Measurements from ENCODE around the gene TSPAN4.

TSPAN4 gene

GRCh38 chr11:886568-886967 lies 43.9 kb downstream of the TSPAN4 start:
- DNase-seq (ENCODE audit: low read depth, low spot score): no peak

GRCh38 chr11:887589-887988 lies 44.9 kb downstream of the TSPAN4 start:
- DNase-seq (ENCODE audit: low read depth, low spot score): no peak

- no peak for DNase-seq (ENCODE audit: low read depth, low spot score)
Observed at GRCh38 chr11:888310-889212, 45.9 kb downstream of the TSPAN4 start.

- DNase-seq (ENCODE audit: low read depth, low spot score): no peak
Observed at GRCh38 chr11:889257-889656, 46.6 kb downstream of the TSPAN4 start.

DNA sequence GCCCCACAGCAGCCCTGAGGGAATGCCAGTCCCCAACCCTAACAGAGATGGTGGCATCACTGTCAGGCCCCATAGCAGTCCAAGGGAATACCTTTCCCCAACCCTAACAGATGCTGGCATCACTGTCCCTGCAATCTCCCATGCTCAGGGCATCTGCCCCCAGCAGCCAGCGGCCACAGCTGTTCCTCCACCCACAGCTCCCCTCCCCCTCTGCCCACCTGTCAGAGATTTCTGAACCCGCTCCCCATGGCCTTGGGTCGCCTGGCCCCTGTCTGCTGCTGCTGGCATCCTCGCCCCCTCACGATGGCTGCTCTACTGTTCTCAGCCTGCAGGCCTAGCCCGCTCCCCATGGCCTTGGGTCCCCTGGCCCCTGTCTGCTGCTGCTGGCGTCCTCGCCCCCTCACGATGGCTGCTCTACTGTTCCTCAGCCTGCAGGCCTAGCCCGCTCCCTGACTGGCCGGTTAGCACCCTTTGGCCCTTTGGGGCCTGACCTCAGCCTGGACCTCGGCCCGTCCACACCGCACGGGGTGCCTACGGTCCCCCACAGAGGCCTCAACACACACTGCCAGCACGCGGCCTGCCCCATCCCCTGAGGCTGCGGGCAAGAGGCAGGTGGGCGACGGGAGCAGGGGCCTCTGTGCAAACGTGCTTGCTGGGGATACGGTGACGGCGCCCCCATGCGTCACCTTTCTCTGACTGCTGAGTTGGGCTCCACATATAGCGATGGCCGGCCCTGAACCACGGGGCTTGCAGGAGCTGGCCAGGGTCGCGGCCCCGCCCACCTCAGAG lies 47.2 kb downstream of the TSPAN4 start:
- no peak for DNase-seq (ENCODE audit: low read depth, low spot score)

GRCh38 chr11:890794-891540 lies 48.3 kb downstream of the TSPAN4 start:
- DNase-seq (ENCODE audit: low read depth, low spot score): no peak

- no peak for DNase-seq (ENCODE audit: low read depth, low spot score)
Observed at GRCh38 chr11:893008-893654, 50.5 kb downstream of the TSPAN4 start.

DNA sequence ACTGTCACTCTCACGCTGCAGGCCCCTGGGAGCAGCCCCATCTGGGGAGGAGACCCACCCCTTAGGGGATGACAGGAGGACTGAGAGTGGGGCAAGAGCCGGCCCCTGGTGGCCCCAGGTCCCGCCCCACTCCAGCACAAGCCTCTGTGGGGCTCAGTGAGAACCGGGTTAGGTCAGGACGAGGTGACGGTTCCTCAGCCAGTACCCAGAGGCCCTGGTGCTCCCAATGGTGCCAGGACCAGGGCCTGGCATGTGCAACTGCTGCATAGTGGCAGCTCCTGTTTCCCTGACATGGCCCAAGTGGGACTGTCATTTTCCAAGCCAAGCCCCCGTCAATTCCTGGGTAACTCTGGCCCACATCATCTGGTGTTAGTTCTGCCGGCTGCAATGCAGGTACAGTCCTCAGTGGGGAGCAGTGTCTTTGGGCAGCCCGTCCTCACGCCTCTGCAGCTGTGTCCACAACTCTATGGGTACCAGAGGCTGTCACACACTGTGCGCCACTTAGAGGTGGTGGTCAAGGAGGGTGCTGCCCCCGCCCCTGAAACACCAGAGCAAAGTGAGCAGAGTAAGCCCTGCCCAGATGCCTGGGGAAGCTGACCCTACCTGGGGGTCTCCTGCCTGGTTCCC lies 52.0 kb downstream of the TSPAN4 start:
- no peak for DNase-seq (ENCODE audit: low read depth, low spot score)

- DNase-seq (ENCODE audit: low read depth, low spot score): no peak
Observed at GRCh38 chr11:895331-896110, 52.9 kb downstream of the TSPAN4 start.

DNA sequence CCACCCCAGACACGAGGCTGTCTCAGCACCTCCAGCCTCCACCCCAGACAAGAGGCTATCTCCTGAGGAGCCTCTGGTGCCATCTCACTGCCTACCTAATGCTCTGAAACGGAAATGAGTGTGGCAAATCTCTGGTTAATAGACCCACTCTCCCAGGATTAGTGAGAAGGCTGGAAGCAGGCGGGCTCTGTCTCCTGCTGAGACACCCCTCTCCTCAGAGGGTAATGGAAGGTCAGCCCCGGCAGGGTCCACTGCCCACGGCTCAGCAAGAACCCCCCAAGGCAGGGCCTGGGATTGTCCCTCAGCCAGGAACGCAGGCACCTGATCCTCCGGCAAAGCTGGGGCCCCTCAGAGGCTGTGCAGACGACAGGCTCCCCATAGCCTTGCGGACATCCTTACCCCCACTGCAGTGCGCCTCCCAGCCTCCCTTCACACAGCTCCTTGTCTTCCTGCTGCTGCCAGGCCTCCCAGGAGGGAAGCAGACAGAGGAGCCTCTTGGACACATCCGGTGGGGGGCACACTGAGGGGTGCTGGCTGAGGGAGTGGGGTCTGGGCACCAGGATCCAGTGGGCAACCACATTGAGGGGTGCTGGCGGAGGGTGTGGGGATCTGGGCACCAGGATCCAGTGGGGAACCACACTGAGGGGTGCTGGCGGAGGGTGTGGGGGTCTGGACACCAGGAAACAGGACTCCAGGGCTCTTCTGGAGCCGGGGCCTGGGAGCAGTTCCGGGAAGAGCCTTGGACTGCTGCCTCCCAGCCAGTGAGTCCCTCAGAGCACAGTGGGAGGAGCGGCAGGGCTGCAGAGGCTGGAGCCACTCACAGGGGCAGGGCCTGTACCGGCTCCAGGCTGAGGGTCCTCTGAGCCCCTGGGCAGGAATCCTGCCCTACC lies 54.8 kb downstream of the TSPAN4 start:
- no peak for DNase-seq (ENCODE audit: low read depth, low spot score)

DNA sequence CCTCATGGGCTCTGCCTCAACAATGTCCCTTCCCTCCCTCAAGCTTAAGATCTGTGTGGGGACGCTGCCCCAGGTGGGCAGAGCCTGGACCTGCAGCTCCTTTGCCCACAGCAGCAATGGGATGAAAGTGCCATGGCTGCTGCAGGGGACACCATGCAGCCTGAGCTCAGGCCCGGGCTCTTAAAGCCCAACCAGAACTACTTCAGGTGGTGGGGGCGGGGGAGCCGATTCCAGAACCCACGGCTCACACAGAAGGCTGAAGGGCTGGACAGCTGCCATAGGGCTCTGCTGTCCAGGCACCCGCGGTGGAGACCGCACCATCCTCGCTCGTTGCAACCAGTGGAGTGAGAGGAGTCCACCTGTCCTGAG lies 55.5 kb downstream of the TSPAN4 start:
- DNase-seq (ENCODE audit: low read depth, low spot score): peak; percentile 86

DNA sequence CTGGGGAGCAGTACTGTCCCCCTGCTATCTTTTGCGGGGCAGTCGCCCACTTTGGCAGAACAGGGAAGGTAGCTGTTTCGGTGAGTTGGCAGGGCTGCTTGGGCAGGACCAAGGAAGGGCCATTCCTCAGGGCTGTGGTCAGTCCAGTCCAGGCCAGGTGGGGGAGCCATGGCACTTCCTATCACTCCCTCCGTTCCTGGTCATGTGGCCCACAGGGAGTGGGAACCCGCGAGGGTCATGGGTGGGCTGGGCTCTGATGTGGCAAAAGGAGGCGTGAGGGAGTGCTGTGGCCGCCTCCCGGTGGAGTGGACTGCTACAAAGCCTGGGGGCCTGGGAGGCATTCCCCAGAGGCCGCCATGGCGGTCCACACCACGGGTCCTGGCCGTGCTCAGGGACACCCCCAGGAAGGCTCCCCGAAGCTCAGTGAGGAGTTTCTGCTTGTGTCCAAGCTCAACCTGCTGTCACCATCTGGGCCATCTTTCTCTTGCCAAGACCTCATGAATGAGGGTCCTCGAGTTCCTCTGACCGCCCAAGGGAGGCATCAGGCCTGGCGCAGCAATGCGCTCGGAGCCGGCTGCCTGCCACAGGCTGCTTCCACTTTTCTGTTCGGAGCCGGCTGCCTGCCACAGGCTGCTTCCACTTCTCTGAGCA lies 56.0 kb downstream of the TSPAN4 start:
- DNase-seq (ENCODE audit: low read depth, low spot score): peak; percentile 42

DNA sequence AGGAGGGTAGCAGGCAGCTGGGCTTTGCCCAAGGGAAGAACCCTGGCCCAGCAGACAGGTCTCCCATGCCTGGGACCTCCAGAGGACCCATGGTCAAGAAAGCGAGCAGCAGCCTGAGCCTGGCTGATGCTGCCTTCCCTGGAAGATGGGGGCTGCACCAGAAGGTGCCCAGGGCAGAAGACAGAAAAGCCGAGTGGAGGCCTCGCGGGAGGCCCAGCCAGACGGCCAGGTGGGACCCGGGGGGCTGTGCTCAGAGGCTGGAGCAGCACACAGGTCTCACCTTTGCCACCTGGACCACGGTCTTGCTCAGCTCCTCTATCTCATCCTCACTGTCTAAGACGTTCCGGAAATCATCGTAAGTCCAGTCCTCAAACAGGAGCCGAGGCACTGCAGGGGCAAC lies 57.1 kb downstream of the TSPAN4 start:
- DNase-seq (ENCODE audit: low read depth, low spot score): no peak

DNA sequence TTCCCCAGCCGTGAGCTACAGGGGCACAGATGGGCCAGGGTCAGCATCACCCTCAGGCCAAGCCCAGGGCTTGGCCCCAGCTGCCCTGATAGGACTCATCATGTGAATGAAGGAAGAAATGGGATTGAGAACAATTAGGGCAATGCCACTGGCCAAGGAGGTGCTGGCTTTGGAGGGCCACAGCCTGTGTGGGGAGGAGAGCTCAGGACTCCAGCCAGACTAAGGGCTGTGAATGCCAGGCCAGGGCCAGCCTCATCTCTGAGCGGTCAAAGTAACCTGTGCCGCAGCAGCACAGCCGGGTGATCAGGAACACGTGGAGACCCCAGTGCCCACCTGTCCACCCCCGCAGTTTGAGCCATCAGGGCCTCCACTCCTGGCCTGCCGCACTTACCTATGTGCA lies 57.9 kb downstream of the TSPAN4 start:
- DNase-seq (ENCODE audit: low read depth, low spot score): no peak

- no peak for DNase-seq (ENCODE audit: low read depth, low spot score)
Observed at GRCh38 chr11:901452-902061, 58.9 kb downstream of the TSPAN4 start.

DNA sequence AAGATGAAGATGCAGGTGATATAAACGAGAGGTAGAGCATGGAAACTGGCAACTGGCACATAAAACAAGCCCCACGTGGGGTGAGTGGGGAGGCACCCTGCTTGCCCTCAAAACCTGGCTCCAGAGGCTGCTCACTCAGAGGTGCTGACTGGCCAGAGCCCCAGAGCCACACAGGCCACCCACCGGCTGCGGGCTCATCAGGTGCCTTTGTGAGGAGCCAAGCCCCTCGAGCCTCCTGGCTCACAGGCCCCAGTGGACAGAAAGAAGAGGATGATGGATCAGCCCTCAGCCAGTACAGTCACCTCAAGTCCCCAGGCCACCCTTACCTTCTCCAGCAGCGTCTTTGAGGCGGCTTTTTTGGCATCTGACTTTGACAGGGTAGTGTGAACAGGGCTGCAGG lies 61.7 kb downstream of the TSPAN4 start:
- no peak for DNase-seq (ENCODE audit: low read depth, low spot score)

DNA sequence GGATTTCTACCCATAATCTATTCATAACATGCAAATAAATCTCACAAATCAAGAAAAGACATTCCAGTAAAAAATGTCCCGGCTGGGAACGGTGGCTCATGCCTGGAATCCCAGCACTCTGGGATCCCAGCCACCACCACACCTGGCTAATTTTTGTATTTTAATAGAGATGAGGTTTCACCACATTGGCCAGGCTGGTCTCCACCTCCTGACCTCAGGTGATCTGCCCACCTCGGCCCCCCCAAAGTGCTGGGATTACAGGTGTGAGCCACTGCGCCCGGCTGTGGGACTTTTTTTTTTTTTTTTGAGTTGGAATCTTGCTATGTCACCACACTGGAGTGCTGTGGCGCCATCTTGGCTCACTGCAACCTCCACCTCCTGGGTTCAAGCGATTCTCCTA lies 63.3 kb downstream of the TSPAN4 start:
- no peak for DNase-seq (ENCODE audit: low read depth, low spot score)

GRCh38 chr11:907668-908067 lies 65.0 kb downstream of the TSPAN4 start:
- DNase-seq (ENCODE audit: low read depth, low spot score): no peak

Data from ELF-1 (cell line).